ENCODE data around the gene PLXDC1.

DNA sequence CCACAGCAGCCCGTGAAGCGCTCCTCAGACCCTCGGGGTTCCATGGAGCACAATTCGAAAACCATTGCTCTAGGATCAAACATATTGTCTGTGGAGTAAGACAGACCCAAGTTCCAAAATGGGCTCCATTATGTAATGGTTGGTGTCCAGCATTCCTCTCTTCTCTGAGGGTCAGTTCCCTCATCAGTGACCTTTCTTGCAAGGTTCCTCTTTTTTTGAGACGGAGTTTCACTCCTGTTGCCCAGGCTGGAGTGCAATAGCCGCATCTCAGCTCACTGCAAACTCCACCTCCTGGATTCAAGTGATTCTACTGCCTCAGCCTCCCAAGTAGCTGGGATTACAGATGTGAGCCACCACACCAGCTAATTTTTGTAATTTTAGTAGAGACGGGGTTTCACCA, 28.4 kb downstream of the PLXDC1 start:
- no peak for TF ChIP-seq CTCF (IDR thresholded peaks at IDR 0.05)
- no peak for TF ChIP-seq REST (IDR thresholded peaks at IDR 0.05; ENCODE audit: insufficient read depth in 1 of 2, low read depth in 2 of 2, low read length in 1 of 2)

All from Panc1 (cell line).